SK-N-SH treated with all-trans-retinoic acid at 6 μM for 48 hours (cell line): Measurements from ENCODE around the gene GPRIN3.
"Not testable (repeated sequence)": the region's sequence is repeated elsewhere in the genome, so short reads cannot be mapped to it uniquely, and the experiment has no call there.

Experiments
- ATAC-seq: fragments of 200-7000 bp; cut with Tn5 transposase; 3 replicates; pipeline ENCODE4 v1.9.1; 2020; ENCODE audit warnings: mild to moderate bottlenecking, moderate library complexity
- BACH2 ChIP-seq: fragments of 250-450 bp; sonication (Bioruptor Pico); IDR thresholded peaks from 2 replicates; pipeline ENCODE4 v1.9.0; 2021; ENCODE audit warnings: mild to moderate bottlenecking, borderline replicate concordance
- CSDC2 ChIP-seq: fragments of 250-450 bp; sonication (Bioruptor Pico); IDR thresholded peaks from 2 replicates; pipeline ENCODE4 v1.5.0; 2020; ENCODE audit warnings: mild to moderate bottlenecking, moderate library complexity
- ESRRG ChIP-seq: fragments of 250-450 bp; sonication (Bioruptor Pico); IDR thresholded peaks from 2 replicates; pipeline ENCODE4 v1.6.1; 2021; ENCODE audit warnings: mild to moderate bottlenecking
- ISL1 ChIP-seq: fragments of 250-450 bp; sonication (Bioruptor Pico); IDR thresholded peaks from 2 replicates; pipeline ENCODE4 v2.1.2; 2022; ENCODE audit warnings: mild to moderate bottlenecking, moderate library complexity
- OSR1 ChIP-seq: fragments of 250-450 bp; sonication (Bioruptor Pico); IDR thresholded peaks from 2 replicates; pipeline ENCODE4 v1.8.0; 2022; ENCODE audit warnings: moderate library complexity, mild to moderate bottlenecking, inconsistent platforms
- PPARA ChIP-seq: fragments of 250-450 bp; sonication (Bioruptor Pico); IDR thresholded peaks from 2 replicates; pipeline ENCODE4 v1.5.0; 2020; ENCODE audit warnings: mild to moderate bottlenecking, borderline replicate concordance
- RARB ChIP-seq: fragments of 250-450 bp; sonication (Bioruptor Pico); IDR thresholded peaks from 2 replicates; pipeline ENCODE4 v1.8.0; 2021; ENCODE audit warnings: mild to moderate bottlenecking, moderate library complexity
- SNAI2 ChIP-seq: fragments of 250-450 bp; sonication (Bioruptor Pico); IDR thresholded peaks from 2 replicates; pipeline ENCODE4 v1.5.0; 2020; ENCODE audit warnings: mild to moderate bottlenecking, moderate library complexity
- TCF4 ChIP-seq: fragments of 250-450 bp; sonication (Bioruptor Pico); IDR thresholded peaks from 2 replicates; pipeline ENCODE4 v1.8.0; 2021; ENCODE audit warnings: mild to moderate bottlenecking, moderate library complexity, borderline replicate concordance
- ZC3H10 ChIP-seq: fragments of 250-450 bp; sonication (Bioruptor Pico); IDR thresholded peaks from 2 replicates; pipeline ENCODE4 v1.5.1; 2021; ENCODE audit warnings: mild to moderate bottlenecking, moderate library complexity
- ZFP3 ChIP-seq: fragments of 250-450 bp; sonication (Bioruptor Pico); IDR thresholded peaks from 2 replicates; pipeline ENCODE4 v1.5.0; 2020; ENCODE audit warnings: mild to moderate bottlenecking, moderate library complexity
- ZFP30 ChIP-seq: fragments of 450-650 bp; formaldehyde crosslinking; IDR thresholded peaks from 2 replicates; pipeline ENCODE4 v1.5.0; 2022; ENCODE audit warnings: mild to moderate bottlenecking, moderate library complexity
- ZNF70 ChIP-seq: fragments of 450-650 bp; formaldehyde crosslinking; IDR thresholded peaks from 2 replicates; pipeline ENCODE4 v1.5.0; 2020; ENCODE audit warnings: mild to moderate bottlenecking, moderate library complexity
- ZNF8 ChIP-seq: fragments of 450-650 bp; formaldehyde crosslinking; IDR thresholded peaks from 2 replicates; pipeline ENCODE4 v1.5.0; 2020; ENCODE audit warnings: mild to moderate bottlenecking, moderate library complexity
- TF ChIP-seq, protein P1 (sequence below): fragments of 250-450 bp; sonication (Bioruptor Pico); IDR thresholded peaks from 2 replicates; pipeline ENCODE4 v1.5.1; 2021; ENCODE audit warnings: mild to moderate bottlenecking, moderate library complexity
- TF ChIP-seq, protein P2 (sequence below): fragments of 250-450 bp; sonication (Bioruptor Pico); IDR thresholded peaks from 2 replicates; pipeline ENCODE4 v1.8.0; 2021; ENCODE audit warnings: low read depth, mild to moderate bottlenecking, moderate library complexity, borderline replicate concordance
- TF ChIP-seq, protein P3 (sequence below): fragments of 250-450 bp; sonication (Bioruptor Pico); IDR thresholded peaks from 2 replicates; pipeline ENCODE4 v1.8.0; 2020; ENCODE audit warnings: mild to moderate bottlenecking, moderate library complexity, borderline replicate concordance
- TF ChIP-seq, protein P4 (sequence below): fragments of 250-450 bp; sonication (Bioruptor Pico); IDR thresholded peaks from 2 replicates; pipeline ENCODE4 v1.5.1; 2020; ENCODE audit warnings: low read depth, mild to moderate bottlenecking, moderate library complexity

GPRIN3 gene

DNA sequence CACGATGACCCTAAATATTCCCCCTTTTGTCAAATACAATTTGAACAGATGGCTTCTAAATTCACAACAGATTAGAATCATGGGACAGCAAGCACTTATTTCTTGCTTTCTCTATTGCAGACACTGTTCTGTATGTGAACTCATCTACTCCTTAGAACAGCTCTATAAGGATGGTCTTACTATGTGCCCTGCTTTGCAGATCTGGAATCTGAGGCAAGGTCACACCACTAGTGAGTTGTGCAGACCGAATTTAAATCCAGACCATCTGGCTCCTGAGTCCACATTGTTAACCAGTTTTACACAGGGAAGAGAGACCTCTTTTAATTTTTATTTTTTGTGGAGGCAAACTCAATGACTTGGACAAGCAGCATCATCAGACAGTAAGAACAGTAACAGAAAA, 50.2 kb downstream of the GPRIN3 start:
- no peak for ATAC-seq
- TF ChIP-seq, protein P1, sequence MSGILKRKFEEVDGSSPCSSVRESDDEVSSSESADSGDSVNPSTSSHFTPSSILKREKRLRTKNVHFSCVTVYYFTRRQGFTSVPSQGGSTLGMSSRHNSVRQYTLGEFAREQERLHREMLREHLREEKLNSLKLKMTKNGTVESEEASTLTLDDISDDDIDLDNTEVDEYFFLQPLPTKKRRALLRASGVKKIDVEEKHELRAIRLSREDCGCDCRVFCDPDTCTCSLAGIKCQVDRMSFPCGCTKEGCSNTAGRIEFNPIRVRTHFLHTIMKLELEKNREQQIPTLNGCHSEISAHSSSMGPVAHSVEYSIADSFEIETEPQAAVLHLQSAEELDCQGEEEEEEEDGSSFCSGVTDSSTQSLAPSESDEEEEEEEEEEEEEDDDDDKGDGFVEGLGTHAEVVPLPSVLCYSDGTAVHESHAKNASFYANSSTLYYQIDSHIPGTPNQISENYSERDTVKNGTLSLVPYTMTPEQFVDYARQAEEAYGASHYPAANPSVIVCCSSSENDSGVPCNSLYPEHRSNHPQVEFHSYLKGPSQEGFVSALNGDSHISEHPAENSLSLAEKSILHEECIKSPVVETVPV: no peak
- no peak for TF ChIP-seq ZFP30 (CRISPR knock-in tag)
- TF ChIP-seq OSR1 (CRISPR knock-in tag): no peak
- TF ChIP-seq CSDC2 (CRISPR knock-in tag): no peak
- no peak for TF ChIP-seq ISL1 (CRISPR knock-in tag)
- no peak for TF ChIP-seq BACH2 (CRISPR knock-in tag)
- TF ChIP-seq RARB: no peak
- no peak for TF ChIP-seq ZC3H10 (CRISPR knock-in tag)
- TF ChIP-seq ESRRG (CRISPR knock-in tag): no peak
- TF ChIP-seq, protein P2, sequence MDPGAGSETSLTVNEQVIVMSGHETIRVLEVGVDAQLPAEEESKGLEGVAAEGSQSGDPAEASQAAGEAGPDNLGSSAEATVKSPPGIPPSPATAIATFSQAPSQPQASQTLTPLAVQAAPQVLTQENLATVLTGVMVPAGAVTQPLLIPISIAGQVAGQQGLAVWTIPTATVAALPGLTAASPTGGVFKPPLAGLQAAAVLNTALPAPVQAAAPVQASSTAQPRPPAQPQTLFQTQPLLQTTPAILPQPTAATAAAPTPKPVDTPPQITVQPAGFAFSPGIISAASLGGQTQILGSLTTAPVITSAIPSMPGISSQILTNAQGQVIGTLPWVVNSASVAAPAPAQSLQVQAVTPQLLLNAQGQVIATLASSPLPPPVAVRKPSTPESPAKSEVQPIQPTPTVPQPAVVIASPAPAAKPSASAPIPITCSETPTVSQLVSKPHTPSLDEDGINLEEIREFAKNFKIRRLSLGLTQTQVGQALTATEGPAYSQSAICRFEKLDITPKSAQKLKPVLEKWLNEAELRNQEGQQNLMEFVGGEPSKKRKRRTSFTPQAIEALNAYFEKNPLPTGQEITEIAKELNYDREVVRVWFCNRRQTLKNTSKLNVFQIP (CRISPR knock-in tag): no peak
- no peak for TF ChIP-seq TCF4 (CRISPR knock-in tag)
- TF ChIP-seq SNAI2: no peak
- TF ChIP-seq ZNF8 (CRISPR knock-in tag): no peak
- TF ChIP-seq, all 23 proteins: peak for 0

DNA sequence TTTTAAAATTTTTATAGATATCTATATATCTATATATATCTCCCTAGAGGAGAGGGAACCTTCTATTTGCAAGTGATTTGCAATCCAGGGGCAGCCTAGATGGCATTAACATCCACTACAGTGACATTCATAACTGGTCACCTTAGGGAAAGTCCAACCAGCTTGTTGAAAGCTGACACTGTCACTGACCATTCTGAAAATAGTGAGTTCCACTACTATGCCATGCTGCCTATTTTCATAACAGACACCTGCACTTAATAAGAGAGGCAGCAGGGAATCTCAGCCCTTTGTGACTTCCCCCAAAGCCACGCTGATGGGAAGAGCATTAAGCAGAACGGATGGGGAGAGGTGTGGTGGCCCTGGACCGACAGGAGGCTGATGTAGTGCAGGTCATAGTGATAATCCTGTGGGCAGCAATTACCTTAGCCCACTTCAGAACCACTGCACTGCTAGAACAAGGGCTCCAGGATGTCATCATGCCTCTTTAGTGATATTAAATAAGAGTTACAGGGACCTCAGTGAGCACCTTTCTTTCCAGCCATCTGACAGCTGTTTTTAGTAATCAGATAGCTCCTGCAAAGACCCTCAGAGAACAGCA, 51.3 kb downstream of the GPRIN3 start:
- TF ChIP-seq ZC3H10 (CRISPR knock-in tag): no peak
- no peak for TF ChIP-seq ZNF70 (CRISPR knock-in tag)
- no peak for TF ChIP-seq PPARA (CRISPR knock-in tag)
- TF ChIP-seq, protein P3, sequence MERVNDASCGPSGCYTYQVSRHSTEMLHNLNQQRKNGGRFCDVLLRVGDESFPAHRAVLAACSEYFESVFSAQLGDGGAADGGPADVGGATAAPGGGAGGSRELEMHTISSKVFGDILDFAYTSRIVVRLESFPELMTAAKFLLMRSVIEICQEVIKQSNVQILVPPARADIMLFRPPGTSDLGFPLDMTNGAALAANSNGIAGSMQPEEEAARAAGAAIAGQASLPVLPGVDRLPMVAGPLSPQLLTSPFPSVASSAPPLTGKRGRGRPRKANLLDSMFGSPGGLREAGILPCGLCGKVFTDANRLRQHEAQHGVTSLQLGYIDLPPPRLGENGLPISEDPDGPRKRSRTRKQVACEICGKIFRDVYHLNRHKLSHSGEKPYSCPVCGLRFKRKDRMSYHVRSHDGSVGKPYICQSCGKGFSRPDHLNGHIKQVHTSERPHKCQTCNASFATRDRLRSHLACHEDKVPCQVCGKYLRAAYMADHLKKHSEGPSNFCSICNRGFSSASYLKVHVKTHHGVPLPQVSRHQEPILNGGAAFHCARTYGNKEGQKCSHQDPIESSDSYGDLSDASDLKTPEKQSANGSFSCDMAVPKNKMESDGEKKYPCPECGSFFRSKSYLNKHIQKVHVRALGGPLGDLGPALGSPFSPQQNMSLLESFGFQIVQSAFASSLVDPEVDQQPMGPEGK (CRISPR knock-in tag): no peak
- no peak for TF ChIP-seq BACH2 (CRISPR knock-in tag)
- TF ChIP-seq, protein P4, sequence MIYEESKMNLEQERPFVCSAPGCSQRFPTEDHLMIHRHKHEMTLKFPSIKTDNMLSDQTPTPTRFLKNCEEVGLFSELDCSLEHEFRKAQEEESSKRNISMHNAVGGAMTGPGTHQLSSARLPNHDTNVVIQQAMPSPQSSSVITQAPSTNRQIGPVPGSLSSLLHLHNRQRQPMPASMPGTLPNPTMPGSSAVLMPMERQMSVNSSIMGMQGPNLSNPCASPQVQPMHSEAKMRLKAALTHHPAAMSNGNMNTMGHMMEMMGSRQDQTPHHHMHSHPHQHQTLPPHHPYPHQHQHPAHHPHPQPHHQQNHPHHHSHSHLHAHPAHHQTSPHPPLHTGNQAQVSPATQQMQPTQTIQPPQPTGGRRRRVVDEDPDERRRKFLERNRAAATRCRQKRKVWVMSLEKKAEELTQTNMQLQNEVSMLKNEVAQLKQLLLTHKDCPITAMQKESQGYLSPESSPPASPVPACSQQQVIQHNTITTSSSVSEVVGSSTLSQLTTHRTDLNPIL (CRISPR knock-in tag): no peak
- TF ChIP-seq ZFP30 (CRISPR knock-in tag): no peak
- TF ChIP-seq, protein P1: no peak
- TF ChIP-seq ISL1 (CRISPR knock-in tag): no peak
- TF ChIP-seq ZNF8 (CRISPR knock-in tag): no peak
- no peak for ATAC-seq

DNA sequence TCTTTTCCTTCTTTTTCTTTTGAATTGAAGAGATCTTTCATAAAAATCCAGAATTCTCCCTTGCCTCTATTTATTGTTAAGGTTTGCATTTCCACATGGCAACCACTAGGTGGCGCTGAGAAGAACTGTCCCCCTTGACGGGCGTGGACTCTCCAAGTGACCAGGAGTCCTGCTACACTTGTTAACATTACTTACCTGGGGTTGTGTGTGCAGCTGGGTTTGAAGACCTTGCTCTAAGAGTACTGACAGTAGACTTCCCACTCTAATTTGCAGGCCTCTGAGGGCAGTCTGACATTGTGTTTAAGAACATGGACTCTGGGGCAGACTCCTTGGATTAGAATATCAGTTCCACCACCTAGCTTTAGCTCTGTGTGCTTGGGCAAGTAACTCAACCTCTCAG, 52.8 kb downstream of the GPRIN3 start:
- TF ChIP-seq OSR1 (CRISPR knock-in tag) (no peak), ZFP3 (CRISPR knock-in tag) (no peak), SNAI2 (no peak), ISL1 (CRISPR knock-in tag) (no peak)
- TF ChIP-seq, protein P3 (CRISPR knock-in tag): no peak
- TF ChIP-seq, protein P2 (CRISPR knock-in tag): no peak
- ATAC-seq: peak; percentile 74

DNA sequence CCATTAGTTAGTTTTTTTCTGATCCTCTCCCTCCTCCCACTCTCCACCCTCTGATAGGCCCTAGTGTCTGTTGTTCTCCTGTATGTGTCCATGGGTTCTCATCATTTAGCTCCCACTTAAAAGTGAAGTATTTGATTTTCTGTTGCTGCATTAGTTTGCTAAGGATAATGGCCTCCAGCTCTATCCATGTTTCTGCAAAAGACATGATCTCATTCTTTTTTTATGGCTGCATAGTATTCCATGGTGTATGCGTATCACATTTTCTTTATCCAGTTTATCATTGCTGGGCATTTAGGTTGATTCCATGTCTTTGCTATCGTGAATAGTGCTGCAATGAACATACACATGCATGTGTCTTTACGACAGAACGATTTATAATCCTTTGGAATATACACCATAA, 53.3 kb downstream of the GPRIN3 start:
- not testable (repeated sequence) for ATAC-seq
